GM21423 (cell line): ENCODE results near the gene RET.

Experiments
- ATAC-seq: cut with Tn5 transposase; IDR thresholded peaks from one replicate; pipeline ENCODE4 v1.9.1; 2021; ENCODE audit warnings: mild to moderate bottlenecking, moderate library complexity; ENCODE audit not compliant: unreplicated experiment

Gene RET

DNA sequence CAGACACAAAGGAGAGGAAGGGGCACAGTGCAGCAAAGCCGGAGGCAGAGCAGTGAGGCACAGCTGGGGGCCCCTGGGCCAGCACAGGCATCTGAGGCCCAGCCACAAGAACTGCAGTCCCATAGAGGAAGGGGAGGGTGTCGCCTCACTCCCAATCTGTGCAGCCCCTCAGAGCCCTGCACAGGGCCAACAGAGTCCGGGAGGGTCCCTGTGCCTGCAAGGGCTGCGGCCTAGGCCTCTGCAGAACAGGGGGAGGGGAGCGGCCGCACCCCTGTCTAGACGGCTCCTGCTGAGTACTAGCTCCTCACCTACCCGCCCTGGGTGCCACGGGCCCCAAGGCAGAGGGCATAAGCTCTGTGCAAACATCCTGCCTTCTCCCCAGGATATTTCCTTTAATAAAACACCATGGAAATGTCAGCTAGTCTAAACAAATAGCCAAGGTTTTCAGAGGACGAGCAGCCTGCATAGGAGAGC is 32.4 kb upstream of the RET start:
- no peak for ATAC-seq

DNA sequence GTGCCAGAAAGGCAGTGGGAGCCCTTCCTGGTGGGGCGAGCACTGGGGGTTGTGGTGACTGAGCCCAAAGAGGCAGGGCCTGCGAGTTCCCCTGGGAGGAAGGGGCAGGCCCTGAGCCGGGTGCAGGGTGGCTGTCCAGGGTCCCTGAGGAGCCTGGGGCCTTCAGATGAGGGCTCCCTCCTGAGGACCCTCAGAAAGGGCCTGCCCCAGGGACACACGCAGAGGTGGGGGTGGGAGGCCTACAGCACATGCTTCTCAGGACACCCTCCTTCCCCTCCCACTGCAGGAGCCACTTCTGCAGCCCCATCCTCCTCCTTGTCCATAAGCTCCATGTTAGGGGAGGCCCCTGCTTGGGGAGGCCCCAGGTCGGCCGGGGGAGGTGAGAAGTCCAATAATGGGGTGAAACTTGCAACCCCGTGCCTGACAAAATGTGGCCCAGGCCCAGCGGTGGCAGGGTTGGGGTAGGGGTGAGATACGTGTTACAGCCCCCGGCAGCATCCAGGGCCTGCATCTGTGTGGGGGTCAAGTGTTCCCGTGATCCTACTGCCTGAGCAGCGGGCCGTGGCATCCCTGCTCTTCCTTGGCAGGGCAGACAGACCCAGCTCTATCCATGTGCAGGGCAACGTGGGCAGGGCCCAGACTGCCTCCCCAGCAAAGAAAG is 31.8 kb upstream of the RET start:
- no peak for ATAC-seq

DNA sequence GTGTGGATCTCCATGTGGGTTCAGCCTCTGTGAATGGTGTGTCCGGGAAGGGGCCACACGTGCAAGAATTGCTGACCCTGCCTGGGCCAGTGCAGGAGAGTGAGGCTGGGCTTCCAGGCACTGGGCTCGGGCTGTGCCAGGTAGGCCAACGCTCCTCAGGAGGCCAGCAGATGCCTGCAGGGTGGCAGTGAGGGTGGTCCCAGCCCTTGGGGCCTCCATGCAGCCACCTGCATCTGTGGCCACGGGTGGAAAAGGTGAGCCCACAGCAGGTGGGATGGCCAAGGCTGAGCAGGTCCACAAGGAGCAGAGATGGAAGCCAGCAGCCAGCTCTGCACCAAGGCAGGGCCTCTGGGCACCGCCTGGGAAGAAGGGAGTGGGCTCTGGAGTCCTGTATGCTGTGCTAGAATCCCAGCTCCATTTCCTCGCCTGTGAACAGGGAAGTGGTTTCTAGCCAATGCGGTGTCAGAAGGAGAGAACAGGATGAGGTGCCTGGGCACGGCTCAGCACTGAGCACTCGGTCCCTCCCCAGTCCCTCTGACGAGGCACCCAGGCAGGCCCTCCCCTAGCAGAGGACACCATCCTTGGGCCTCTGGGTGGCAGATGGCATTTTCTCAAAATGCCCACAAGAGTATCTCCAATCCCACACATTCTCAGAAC is 31.1 kb upstream of the RET start:
- no peak for ATAC-seq

DNA sequence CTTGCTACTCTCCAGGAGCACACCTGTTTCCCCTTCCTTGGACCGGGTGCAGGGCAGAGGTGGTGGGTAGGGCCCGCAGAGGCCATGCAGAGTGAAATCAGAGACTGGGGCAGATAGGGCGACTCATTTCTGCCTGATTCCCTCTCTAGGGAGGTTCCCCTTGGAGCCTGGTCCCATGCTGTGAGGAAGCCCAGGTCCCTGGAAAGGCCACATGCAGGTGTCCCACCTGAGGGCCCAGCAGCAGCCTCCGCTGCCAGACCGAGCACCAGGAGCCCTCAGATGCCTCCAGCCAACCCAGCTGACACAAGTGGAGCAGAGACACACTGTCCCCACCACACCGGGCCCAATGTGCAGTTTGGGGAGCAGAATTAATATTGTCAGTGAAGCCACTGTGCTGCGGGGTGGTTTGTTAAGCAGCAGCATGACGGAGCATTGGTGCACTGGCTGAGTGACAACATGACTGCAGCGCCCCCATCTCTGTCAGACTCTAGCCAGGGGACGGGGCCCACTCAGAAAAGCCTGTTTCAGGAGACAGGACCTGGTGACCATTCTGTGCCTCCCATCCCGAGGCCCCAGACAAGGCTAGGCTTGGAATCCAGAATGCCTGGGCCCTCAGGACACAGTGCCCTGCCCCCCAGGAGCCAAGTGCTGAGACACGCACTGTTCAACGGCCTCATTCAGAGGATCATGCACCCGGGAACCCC is 30.4 kb upstream of the RET start:
- ATAC-seq, result no peak

DNA sequence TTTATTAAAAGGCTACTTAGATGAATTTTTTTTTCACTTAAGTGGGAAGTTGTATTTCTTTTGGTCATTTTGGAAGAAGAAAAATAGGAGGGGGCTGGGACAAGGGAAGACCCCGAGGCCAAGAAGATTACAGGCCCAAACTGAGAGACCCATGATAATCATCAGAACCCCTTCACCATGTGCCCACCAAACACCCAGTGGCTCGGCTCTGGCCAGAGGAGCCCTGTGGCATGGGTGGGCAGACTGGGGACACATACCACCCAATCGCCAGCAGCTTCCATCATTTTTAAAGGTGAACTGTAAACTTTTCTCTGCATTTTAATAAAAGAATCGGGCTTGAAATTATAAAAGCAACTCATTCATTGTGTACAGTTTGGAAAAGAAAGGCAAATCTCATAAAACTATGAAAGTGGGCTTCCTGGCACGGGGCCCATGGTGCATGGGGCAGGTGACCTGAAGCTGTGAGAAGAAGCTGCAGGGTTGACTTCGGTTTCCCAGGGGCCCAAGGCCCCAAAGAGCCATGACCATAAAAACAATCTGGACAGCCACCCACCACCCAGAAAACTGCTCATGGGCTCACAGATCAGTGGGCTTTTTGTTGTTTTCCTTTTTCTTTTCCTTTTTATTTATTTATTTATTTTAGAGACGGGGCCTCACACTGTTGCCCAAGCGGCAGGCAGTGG is 29.4 kb upstream of the RET start:
- no peak for ATAC-seq

DNA sequence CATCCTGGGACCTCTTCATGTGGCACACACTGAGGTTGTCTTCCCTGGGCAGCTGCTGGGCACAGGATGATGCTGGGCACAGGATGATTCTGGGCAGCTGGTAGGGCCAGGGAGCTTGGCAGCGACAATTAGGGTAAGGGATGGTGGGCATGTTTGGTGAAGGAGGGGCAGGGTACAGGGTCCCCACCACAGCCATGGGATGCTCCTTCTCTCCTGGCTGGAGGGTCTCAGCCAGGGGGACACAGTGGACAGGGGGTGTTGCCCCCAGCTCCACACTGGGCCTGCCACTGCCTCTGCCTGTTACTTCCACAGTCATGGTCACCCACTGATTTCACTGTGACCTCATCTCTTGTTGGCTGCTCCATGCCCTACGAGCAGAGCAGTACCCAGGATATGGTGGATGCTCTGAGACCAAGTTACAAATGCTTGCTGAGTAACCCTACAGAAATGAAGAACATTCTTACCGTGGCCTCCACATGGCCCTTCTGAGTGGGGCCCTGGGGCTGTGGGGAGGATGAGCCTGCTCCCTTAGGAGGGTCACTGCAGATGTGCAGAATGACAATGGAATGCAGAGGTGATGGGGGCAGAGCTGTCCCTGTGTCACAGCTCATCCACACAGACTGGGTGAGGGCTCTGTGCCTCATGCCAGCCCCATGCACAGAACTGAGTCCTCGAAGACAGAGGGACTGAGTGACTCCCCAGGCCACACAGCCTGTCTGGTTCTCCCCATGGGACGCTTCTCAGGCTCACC is 28.4 kb upstream of the RET start:
- no peak for ATAC-seq

DNA sequence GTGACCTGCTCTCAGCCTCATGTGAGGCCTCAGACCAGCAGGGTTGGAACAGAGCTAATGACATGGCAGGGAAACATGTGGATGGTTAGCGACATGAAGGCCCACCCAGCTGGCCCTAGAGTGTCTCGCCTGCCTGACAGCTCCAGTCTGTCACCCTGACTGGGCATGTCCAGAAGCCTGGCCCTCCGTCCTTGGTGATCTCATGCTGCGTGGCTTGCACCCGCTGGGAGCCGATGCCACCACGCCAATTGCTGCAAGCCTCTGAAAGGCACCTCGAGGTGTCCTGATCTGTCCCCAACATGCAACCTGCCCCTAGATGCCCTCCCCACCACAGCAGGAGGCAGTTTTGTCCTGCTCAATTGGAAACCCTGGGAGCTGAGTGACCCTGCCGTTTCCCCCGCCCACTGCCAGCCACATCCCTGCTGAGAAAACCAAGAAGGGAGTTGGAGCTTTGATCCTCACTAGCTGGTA is 27.8 kb upstream of the RET start:
- ATAC-seq, result no peak

DNA sequence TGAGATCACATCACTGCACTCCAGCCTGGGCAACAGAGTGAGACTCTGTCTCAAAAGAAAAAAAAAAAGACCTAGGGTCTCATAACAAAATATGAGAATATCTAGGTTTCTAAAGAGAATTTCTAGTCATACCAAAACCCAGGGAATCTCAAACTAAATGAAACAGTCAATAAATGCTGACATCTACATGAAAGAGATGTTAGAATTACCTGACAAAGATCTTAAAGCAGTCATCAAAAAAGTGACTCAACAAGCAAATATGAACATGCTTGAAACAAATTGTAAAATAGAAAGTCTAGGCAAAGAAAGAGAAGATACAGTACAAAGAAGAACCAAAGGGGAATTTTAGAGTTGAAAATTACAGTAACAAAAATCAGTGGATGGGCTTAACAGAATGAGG is 26.9 kb upstream of the RET start:
- no peak for ATAC-seq

DNA sequence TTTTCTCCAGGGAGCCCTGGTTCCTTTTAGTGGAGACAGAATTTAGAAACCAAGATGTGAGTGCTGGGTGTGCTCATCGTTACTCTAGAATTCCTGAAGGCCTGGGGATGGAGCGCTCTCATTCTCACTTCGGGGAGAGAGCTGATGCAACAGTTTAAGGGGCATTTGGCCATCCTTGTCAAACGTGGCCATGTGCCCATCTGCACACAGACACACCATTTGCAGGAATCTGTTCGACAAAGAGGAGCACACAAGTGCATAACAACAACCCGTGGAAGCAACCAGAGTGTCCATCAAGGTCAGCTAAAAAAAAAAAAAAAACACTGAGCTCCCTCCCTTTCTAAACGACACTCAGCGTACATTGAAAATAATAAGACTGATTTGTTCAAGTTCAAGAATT is 23.0 kb upstream of the RET start:
- ATAC-seq, result no peak

DNA sequence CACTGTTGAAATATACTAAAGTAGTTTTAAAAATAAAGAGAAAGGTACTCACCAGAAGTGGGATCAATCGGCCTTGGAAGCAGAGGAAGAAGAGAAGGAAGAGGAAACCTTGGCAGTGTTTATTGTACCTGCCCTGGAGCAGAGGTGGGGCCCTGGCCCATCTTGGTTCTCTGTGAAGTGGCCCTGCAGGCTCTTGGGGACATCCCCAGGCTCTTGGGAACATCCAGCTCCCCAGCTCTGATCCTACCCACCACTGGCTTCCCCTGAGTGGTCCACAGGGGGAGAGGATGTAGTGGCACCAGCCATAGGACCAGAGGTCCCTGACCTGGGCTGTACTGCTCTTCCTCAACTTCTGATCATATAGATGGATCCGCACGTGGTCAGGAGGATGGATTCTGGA is 22.3 kb upstream of the RET start:
- no peak for ATAC-seq

DNA sequence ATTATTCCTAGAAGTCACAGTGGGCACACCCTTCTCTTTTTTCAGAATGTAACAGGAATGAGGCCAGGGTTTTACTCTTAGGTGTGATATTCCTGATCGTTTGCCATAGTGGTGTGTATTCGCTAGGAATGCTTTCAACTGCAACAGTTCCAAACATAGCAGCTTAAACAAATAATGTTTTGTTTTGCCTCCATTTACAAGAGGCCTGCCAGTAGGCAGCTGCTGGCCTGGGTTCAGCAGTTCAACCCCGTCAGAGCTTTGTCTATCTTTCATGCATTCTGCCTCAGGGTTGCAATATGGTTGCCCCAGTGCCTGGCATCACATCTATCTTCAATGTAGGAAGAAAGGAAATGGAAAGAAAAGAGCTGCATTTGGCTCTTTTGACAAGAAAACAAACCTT is 21.7 kb upstream of the RET start:
- ATAC-seq, result no peak

DNA sequence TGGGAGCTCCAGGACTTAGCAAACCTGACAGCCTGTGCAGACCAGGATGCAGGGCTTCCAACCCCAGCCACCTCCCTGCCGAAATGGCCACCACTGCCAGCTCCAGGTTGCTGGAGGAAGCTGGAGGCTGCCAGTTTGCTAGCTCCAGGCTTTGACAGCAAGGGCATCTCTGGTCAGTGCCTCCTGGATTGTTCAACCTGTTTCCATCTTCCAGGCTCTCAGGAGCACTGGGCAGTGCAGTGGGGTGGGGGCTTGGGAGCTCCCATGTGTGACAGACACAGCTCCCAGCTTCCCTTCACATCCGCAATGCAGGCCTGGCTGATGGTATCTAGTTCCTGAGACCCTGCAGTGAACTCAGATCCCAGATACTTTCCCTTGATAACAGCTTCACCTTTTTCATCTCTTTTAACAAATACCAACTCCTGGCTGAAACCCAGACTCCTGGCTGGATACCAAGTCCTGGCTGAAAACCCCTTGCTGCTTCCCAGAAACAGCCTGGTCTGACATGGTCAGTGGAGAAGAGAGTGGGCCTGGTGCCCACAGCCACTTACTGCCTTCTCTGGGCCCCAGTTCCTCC is 20.8 kb upstream of the RET start:
- no peak for ATAC-seq

DNA sequence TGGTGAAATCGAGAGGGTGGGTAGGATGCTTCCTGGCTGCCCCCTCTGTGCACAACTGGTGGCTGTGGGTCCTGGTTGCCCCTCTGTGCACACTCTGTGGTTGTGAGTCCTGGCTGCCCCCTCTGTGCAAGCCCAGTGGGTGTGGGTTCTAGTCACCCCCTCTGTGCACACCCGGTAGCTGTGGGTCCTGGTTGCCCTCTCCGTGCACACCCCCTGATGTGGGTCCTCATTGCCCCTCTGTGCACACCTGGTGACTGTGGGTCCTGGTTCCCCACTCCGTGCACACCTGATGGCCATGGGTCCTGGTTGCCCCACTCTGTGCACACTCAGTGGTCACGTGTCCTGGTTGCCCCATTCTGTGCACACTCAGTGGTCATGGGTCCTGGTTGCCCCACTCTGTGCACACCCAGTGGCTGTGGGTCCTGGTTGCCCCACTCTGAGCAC is 20.3 kb upstream of the RET start:
- no peak for ATAC-seq

DNA sequence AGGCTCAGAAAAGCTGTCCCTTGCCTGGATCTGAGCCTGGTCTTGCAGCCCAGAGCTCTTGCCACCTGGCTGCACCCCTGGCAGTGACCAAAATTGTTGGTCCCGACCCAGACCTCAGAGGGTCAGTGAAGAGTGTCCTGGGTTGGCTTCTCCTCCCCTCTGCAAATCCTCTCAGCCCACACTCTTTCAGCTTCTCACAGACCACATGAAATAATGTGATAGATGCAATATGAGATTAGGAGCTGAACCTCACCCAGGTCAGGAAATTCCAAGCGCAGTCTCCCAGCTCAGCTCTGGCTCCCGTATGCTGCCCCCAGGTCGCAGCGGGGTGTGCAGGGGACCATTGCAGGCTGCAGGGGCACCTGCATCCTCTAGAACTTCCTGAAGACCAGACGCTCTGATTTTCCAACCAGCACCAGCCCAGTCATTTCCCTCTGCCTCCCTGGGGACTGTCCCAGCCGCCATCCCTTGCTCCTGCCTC is 19.6 kb upstream of the RET start:
- no peak for ATAC-seq

DNA sequence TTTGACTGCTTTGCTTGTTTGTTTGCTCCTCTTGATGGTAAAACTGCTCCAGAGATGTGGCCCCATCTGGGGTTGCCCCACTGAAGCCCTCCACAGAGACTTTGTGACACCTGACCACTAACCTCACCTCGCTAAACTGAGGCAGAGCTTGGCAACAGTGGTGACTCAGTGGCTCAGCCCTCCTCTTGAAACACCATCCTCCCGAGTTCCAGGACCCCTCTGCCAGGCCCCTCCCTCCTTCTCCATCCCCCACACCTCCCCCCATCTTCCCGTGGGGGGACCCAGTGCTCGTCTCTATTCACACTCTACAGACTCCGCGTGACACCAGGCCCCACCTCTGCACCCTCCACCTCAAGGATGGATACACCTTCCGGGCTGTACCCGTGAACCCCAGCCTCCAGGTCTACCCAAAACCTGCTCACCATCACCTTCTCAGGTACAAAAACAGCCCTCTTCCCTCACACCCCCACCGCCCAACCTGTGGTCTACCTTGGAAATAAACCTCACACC is 19.0 kb upstream of the RET start:
- no peak for ATAC-seq

DNA sequence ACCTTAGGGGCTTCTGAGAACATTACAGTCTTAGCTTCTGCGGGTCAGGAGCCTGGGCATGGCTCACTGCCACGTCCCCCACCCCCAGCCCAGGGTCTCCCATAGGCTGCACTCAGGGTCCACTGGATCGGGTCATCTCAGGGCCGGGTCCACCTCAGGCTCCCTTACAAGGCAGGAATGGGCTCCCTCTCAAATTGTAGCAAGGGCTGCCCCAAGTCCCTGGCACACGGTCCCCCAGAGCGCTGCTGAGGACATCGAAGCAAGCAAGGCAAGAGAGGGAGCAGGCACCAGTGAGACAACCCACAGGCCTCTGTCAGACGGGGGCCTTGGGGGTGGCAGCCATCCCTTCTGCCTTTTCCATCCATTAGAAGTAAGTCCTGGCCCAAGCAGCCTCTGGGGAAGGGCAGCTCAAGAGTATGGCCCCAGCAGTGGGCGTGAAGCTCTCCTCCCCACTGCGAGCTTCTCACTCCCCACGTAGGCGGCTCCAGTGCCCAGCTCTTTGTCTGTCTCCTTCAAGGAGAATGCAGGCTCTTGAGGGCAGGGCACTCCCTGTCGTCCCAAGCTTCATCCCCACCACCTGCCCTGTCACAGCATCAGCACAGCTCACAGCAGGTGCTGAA is 18.0 kb upstream of the RET start:
- ATAC-seq, result no peak

DNA sequence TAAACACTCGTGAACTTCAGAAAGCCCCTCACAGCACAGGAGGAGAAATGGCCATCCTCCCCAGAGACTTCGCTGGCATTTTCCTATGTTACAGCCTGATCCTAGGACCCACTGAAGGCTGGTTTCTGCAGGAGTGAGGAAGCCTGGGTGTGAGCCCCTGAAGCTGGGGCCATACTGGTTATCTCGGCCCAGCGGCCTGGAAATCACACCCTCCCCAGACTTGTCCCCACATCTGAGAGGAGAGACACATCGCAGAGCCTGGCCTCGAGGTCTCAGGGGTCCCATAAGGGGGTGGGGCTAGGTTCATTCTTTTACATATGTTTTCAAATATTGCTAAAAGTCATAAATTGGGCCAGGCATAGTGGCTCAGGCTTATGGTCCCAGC is 17.5 kb upstream of the RET start:
- no peak for ATAC-seq

DNA sequence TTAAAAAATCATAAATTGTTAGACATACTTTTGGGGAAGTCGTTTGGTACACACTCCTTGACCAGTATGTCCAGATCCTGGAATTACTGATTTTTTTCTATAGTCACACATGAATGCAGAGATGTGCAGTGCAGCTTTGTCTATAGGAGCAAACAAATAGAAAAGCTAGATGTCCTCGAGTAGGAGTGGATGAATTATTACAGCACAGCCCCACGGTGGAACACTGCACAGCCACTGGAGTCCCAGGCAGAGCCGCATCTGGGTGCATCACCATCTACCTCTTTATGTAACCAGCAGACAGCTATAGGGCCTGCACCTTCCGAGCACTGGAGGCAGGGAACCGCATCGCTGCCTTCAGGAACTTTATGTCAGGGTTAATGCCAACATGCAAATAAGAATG is 17.0 kb upstream of the RET start:
- ATAC-seq, result no peak

DNA sequence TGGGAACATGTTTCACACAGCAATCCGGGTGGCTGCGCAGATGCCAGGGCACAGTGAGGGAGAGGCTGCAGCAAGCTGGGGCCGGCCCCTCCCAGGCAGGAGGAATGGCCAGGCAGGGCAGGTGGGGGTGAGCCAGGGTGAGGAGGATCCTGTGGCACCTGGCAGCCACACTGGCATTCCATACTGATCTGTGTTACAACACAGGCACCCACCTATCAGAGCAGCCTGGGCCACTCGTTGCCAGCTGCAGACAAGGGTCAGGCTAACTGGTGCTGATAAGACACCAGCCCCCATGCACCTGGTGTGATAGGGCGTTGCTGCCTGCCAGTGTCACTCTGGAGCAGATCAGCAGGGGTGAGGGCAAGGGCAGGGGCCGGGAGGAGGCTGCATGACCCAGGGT is 16.6 kb upstream of the RET start:
- ATAC-seq, result no peak

DNA sequence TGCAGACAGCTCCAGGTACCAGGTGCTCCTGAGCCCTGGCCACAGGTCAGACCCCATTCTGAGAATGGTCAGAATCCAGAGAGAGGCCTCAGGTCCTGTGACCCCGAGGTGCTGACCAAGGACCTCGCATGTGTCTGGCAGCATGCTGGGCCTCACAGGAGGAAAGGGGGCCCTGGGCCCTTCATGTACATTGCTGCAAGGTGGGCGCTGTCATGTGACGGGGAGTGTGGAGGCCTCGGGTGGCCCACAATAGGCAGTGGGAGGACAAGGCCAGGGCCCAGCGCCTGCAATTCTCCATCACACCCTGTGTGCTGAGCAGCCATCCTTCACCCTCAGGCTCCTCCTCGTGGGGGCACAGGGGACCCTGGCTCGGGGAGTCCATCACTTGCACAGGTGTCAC is 15.5 kb upstream of the RET start:
- ATAC-seq, result no peak
